HG02884 (cell line): ENCODE results near the gene KCNJ6.
"Not testable (repeated sequence)": the region's sequence is repeated elsewhere in the genome, so short reads cannot be mapped to it uniquely, and the experiment has no call there.

Source experiments
- ATAC-seq: cut with Tn5 transposase; IDR thresholded peaks from one replicate; pipeline ENCODE4 v1.9.1; 2021; ENCODE audit warnings: mild to moderate bottlenecking, moderate library complexity; ENCODE audit not compliant: unreplicated experiment

KCNJ6 gene

DNA sequence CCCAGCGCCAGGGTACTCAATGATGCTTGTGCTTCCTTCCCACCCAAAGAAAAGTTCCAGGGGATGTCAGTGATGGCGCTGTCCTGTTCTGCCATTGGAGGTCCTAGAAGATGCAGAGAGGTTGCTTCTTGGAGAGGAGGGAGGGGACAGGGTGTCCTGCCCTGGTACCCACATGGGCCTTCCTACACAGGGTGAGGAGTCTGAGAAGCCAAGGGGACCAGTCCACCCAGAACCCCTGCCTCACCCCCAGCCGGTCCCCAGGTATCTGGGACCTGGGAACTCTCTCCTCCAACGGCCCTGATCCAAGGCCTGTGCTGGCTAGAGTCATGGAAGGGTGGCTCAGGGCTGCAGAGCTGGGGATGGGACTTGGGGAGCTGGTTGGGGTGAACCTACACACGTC is 259.4 kb downstream of the KCNJ6 start:
- ATAC-seq: no peak

DNA sequence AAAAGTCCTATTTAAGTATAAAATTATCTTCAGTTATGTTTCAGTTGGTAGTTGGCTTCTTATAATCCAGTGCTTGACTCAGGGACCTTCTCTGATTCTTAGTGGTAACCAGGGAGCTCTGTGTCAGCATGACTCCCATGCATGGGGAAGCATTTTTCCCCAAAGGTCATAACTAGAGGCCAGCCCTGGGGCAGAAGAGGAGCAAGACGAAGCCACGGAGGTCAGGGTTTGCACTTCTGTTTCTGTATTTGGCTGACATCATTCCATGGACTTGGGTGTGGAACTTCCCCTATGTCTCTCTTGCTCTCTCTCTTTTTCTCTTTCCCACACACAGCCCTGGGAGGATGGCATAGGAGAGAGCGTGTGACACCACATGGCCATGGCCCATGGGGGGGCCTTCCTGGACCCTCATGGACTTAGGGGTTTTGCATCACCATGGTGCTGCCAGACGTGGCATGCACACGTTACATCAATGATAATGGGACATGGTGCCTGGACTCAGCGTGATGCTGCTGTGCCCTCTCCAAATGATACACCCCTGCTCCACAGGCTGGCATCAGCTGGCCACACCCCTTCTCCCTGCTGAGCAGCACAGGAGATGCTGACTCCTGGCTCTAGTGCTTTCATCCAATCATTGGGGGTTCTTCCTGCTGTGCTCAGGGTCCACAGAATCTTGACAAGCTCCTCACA is 260.5 kb downstream of the KCNJ6 start:
- no peak for ATAC-seq

DNA sequence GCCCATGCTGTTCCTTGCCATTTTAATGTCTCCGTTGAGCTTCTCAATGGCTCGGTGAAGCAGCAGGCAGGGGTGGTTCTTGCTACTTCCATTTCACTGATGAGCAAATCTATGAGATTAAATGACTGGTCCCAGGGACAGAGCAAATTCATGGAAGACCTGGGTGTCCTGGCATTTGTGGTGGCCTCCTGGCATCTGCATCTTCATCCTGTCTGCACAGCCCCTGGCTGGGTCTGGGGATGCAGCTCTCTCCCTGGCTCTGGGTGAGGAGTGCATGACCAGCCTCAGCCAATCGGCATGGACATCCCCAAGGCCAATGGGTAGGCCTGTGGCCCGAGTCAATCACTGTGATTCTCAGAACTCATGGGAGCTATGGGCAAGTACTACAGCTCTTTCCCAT is 261.7 kb downstream of the KCNJ6 start:
- ATAC-seq: no peak

DNA sequence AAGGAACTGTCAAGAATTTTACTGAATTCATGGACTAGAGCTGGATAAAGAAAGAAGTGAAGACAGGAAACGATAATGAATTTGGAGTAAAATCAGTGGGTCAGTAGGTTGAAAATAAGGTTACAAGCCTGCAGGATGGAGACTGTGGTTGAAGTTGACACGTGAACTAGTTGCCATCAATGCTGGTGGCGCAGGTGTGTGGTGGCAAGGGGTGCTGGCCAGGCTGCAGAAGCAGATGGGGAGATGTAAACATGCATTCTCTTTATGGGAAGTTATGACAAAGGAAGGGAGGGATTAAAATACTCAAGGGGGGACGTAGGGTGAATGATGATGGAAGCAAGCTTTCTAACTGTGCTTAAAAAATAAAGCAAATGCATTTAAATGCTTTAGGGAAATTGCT is 263.1 kb downstream of the KCNJ6 start:
- no peak for ATAC-seq

DNA sequence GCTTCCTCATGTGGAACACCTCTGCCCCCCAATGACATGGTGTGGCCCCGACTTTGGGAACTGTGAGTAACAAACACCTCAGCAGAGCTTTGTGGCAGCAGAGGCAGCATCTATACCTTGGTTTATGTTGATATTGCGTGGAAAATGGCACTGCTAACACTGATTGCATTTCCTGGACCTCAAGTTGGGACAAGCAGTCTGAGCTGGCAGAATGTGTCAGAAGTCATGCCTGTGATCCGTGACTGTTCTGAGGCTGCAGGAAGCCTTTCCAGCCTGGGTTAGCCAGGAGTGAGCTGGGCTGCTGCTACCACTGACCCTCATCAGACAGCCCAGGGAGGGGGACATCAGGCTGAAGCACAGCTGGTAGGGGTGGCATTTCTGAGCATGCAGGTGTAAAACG is 268.5 kb downstream of the KCNJ6 start:
- ATAC-seq: no peak

DNA sequence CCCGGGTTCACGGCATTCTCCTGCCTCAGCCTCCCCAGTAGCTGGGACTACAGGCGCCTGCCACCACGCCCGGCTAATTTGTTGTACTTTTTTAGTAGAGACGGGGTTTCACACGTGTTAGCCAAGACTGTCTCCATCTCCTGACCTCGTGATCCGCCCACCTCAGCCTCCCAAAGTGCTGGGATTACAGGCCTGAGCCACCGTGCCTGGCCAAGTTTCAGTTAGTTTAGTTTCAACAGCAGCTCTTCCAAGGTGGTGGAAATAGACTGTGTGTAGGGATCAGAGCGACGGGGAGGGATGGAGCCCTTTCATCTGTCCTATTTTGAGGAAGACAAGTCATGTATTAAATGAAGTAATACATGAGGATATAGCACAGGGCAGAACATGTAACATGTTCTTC is 269.5 kb downstream of the KCNJ6 start:
- ATAC-seq: not testable (repeated sequence)

DNA sequence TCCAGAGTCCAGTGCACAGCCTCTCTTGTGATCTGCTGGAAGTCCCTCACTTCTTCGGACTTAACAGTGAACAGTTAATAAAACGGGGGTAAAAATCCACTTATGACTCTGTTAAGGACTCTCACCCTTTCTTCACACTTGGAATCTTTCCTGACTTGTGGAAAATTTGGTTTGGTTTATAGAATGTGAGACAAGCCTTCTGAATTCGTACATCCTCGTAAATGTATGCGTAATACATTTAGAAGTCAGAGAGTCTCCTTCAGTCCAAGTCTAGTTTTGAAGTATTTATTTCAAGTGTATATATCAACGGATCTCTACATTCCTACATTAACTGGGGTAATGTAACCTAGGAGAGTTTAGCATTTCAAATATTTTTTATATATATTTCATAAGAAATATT is 270.4 kb downstream of the KCNJ6 start:
- no peak for ATAC-seq

DNA sequence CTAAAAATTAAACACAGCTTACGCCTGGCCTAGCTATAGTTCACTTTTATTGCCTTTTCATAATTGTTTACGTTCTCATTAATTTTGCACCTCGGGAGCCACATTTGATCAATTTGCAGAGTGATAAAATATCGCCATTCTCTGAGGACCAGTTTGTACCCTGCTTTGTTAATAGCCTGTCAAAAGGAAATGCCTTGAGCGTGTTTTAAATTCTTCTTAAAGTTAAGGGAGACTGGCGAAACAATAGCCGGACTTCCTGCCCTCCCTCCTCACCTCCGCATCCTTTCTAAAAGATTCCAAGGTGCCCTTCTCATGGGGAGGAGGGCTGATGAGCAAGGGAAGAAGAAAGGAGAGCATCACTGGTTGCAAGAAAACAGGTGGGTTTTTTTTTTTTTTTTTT is 271.6 kb downstream of the KCNJ6 start:
- no peak for ATAC-seq

DNA sequence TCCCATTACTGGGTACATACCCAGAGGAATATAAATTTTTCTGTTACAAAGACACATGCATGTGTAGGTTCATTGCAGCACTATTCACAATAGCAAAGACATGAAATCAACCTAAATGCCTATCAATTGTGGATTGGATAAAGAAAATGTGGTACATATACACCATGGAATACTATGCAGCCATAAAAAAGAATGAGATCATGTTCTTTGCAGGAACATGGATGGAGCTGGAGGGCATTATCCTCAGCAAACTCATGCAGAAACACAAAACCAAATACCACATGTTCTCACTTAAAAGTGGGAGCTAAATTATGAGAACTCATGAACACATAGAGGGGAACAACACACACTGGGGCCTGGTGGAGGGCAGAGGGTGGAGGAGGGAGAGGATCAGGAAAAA is 272.4 kb downstream of the KCNJ6 start:
- not testable (repeated sequence) for ATAC-seq

DNA sequence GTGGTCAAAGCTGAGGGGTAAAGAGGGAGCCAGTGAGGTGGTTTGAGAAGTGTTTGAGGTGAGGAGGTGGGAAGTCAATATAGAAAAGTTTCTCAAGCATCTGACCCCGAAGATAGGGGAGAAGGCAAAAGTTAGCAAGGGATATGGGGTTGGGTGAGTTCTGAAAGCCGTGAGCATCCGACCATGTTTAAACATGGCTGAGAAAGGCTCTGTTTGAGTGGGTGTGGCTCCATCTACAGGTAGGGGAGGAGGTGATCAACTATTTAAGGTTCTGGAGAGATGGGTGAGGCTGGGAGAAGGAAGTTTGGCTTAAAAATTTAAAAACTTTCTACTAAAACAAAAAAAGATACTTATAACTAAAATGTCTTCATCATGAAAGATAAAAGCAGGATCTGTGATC is 273.8 kb downstream of the KCNJ6 start:
- ATAC-seq: no peak

DNA sequence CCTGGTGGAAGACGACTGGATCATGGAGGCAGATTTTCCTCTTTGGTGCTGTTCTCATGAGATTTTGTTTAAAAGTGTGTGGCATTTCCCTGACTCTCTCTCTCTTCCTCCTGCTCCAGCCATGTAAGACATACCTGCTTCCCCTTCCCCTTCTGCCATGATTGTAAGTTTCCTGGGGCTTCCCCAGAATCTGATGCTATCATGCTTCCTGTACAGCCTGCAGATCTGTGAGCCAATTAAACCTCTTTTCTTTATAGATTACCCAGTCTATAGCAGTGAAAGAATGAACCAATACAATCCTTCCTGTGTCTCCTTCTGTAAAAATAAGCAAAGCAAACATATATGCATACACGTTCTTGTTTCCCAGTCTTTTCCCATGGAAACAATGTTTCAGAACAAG is 276.5 kb downstream of the KCNJ6 start:
- ATAC-seq: no peak

DNA sequence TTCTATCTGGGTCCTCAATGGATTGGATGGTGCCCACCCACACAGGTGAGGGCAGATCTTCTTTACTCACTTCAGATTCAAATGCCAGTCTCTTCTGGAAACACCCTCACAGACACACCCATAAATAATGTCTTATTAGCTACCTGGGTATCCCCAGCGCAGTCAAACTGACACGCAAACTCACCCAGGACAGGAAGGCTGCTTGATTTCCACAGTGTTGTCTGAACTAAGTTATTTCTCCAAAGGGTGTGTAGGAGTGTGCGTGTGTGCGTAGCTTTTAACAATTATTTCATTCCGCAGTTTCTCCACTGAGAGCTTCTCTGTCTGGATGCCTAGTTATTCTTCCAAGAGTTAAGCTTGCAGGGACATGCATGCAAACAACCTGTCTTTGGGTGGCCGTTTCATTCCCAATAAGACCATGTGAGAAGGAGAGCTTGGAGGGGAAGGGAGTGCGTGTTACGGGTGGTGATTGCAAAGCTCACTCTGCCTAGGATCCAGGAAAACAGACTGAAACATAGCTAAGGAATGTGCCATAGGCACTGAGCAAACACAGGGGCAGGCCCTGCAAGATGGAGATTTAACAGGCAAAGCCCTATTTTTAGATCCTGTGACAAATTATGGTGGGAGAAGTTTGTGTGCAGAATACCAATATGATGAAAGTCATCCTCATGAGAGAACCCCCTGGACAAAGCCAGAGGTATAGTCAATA is 280.0 kb downstream of the KCNJ6 start:
- ATAC-seq: no peak

DNA sequence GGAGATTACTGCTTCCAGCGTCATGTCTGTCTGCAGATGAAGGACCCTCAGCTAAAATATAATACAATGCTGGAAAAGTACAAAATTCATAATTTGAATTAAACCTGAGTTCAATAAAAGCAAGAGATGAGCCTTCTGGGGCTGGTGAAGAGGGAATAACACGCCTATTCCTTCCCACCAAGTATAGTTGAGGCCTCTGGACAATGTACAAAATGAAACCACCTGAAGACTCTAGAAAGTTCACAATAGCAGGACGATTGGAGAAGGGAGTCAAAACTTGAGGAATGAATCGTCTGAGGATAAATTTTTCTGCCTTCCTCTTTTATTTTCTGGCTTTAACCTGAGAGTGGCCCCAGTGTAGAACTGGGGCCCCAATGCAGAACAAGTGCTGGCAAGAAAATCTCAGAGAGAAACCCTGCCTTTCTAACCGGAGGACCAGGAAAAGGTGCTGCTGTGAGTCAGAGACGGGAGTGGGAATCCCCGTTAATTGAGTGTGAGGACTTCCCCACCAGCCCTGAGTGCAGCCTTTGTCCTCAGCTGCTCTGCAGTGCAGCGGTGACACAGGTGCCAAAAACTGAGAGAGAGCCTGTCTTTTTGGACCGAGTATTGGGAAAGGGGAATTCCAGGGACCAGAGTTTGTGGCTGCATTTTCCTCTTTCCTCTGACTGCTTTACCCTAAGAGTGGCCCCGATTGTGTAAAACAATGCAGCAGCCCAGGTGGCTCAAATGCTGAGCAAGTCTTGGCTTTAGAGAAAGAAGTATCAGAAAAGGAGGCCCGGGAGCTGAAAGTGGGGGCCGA is 284.7 kb downstream of the KCNJ6 start:
- peak; percentile 84 for ATAC-seq

DNA sequence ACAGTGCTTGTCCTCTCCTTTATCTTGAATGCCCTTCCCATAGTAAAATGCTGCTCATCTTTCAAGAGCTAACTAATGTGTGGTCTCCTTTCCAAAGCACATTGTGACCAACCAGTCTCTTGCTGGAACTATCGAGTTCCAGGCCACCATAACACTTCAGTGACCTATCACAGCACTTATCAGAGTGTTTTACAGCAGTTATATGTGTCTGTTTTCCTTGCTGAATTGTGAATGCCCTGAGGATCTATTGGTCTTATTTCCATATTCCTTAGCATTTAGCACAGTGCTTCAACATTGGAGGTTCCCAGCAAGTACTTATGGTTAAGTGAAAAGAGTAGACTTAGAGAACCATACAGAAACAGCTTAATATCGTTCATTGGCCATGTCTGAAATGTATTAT is 285.4 kb downstream of the KCNJ6 start:
- ATAC-seq: no peak

DNA sequence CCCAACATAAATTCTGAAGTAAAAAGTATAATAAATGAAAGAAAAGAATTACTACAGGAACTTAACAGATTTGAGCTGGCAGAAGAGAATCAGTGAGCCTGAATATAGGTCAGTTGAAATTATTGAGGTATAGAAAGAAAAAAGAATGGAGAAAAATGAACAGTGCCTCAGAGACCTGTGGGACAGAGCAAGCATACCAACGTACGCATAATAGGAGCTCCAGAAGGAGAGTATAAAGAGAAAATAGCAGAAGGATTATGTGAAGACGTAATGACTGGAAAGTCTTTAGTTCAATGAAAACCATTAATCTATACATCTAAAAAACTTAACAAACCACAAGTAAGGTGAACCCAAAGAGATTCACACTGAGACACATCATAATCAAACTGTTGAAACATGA is 287.9 kb downstream of the KCNJ6 start:
- ATAC-seq: no peak

DNA sequence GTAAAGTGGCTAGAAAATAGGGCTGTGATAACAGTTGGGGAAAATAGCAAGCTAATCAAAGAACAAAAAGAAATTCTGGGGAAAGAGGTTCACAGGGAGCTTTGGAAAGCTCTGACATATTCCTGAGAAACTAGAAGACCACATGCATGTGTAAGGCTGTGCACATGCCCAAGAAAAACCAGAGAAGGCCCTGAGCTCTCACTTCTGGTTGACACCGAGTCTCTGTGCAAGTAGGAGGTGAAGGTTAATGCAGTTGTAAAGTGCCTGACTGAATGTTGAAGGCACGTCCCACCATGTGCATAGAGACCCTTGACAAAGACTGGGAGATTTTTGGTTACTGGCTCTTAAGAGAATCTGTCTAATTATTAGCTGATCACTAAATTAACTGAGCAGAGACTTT is 288.7 kb downstream of the KCNJ6 start:
- ATAC-seq: no peak

DNA sequence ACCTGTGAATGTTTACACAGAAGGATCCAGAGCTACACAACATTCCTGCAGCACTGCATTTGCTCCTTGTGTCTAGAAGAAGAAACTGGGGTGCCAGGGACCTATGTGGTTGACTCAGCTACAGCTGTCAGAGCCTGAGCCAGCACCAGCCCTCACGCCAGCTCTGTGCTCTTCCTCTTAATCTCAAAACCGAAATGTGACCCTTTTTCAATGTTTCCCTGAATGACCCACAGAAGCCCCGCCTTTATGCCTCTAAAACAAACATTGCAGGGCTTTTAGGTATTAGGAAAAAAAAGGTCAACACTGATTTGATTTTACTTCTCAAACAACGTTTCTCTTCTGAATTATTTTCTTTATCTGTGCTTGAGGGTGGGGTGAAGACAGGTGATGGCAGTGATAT is 289.2 kb downstream of the KCNJ6 start:
- ATAC-seq: no peak

DNA sequence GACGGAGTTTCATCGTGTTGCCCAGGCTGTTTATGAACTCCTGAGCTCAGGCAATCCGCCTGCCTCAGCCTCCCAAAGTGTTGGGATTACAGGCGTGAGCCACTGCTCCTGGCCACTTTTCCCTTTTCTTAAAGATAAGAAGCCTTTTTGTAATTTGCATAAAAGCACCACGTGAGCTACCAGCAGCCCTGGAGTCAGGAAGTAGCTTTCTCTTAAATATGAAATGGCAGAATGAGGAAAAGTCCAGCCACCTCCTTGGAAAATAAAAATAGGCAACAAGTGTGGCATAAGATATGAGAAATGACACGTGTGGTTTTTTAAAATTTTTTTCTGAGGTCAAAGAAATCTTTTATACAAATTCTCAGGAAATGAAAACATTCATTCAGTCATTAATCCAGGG is 289.9 kb downstream of the KCNJ6 start:
- ATAC-seq: no peak

DNA sequence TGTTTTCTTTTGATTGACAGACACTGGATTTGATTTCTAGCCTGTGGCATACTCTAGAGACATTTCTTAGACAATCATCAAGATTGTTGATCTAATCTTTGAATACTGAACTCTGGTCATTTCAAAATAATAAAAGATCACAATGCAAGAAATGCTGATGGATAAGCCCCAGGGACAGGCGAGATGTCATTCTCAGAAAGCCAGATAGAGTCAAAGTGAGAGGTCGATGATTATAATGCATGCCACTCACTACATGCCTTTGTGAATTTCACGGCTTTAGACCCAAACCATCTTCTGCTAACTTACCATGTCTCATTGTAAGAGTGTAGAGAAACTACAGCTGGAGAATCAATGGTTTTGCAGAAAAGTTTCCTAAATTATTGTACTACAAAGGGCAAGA is 292.6 kb downstream of the KCNJ6 start:
- peak; percentile 52 for ATAC-seq

DNA sequence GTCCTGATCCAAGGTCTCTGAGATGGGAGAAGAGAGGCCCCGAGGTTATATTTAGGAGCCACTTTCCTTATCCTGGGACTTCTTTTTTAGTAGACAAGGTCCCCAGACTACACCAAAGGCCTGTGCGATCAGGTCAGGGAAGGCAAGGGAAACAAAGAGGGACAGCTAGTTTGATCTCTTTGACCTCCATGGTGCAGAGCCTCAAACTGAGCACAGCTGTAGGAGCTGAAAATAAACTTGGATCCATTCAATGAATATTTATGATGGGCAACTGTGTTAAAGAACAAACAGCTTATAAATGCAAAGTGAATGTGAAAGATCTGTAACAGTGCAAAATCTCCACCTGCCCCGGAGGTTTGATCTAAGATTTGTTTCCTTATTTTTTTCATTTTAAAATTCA is 293.1 kb downstream of the KCNJ6 start:
- ATAC-seq: no peak

DNA sequence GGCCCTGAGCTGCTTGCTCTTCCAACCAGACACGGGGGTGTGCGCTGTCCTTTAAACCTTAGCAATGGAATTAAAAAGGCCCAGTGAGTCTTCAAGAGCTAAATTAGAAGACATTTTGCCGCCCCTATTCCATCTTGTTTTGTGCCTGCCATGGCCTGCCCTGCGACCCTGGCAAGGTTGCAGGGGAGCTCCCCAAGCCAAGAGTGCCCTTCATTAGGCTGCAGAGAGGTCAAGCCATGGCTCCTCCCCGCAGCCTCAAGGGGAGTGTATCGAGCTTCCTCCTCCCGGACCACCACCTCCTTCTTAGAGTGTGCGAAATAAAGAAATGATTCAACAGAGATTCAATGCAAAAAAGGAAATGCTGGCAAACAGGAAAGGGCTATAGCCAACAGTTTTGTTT is 293.5 kb downstream of the KCNJ6 start:
- no peak for ATAC-seq

DNA sequence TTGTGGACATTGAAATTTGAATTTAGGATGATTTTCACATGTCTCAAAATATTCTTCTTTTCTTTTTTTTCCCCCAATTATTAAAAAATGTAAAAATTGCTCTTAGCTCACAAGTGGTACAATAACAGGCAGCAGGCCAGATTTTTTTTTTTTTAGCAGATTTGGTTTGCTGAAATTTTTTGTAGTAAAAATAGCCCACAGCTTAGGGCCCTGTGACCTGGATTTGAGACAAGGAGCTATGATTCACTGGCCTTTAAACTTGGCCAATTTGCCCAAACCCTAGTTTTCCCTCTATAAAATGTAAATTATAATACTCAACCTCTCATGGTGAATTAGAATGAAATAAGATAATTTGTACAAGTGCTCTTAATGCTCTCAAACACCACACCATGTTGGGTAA is 295.9 kb downstream of the KCNJ6 start:
- ATAC-seq: no peak
